Trophoblast cell (in vitro differentiated cells and primary cell): ENCODE results near the gene ASIC5.

Experiments
- DNase-seq, 2 donors: peaks; one replicate each; pipeline ENCODE4 v3.0.0-alpha.2; 2016
- H2AFZ ChIP-seq: 2 replicates; pipeline ENCODE4 v1.6.1; 2013; ENCODE audit warnings: low read length, moderate library complexity, mild to moderate bottlenecking; ENCODE audit not compliant: insufficient read depth, poor library complexity
- H2AK5ac ChIP-seq: 2 replicates; pipeline ENCODE4 v1.6.1; 2013; ENCODE audit warnings: mild to moderate bottlenecking, low read length
- H2BK120ac ChIP-seq: 2 replicates; pipeline ENCODE4 v1.6.1; 2013; ENCODE audit warnings: low read length, mild to moderate bottlenecking, moderate library complexity; ENCODE audit not compliant: insufficient read depth, poor library complexity
- H2BK12ac ChIP-seq: 2 replicates; pipeline ENCODE4 v1.6.1; 2013; ENCODE audit warnings: mild to moderate bottlenecking, low read length, moderate library complexity
- H2BK5ac ChIP-seq: 2 replicates; pipeline ENCODE4 v1.6.1; 2013; ENCODE audit warnings: low read length, low read depth, moderate library complexity, mild to moderate bottlenecking; ENCODE audit not compliant: poor library complexity
- H3K14ac ChIP-seq: 2 replicates; pipeline ENCODE4 v1.6.1; 2013; ENCODE audit warnings: mild to moderate bottlenecking, low read length
- H3K18ac ChIP-seq: 2 replicates; pipeline ENCODE4 v1.6.1; 2013; ENCODE audit warnings: mild to moderate bottlenecking, low read length
- H3K23ac ChIP-seq: 2 replicates; pipeline ENCODE4 v1.6.1; 2013; ENCODE audit warnings: low read length
- H3K27ac ChIP-seq: 2 replicates; pipeline ENCODE4 v1.5.1; 2013; ENCODE audit warnings: low read depth, mild to moderate bottlenecking, inconsistent platforms, low read length, moderate library complexity
- H3K27me3 ChIP-seq: 2 replicates; pipeline ENCODE4 v1.6.1; 2013; ENCODE audit warnings: inconsistent platforms, mild to moderate bottlenecking, low read length, moderate library complexity; ENCODE audit not compliant: insufficient read depth
- H3K36me3 ChIP-seq, 2 experiments: 1 replicate in 1 of 2; 2 replicates in 1 of 2; pipeline ENCODE4 v1.6.1; 2013; ENCODE audit warnings: low read length in 2 of 2, mild to moderate bottlenecking in 2 of 2, moderate library complexity in 1 of 2; ENCODE audit not compliant: insufficient read depth in 2 of 2, control insufficient read depth in 1 of 2
- H3K4ac ChIP-seq: 2 replicates; pipeline ENCODE4 v1.6.1; 2013; ENCODE audit warnings: low read depth, mild to moderate bottlenecking, low read length, moderate library complexity
- H3K4me1 ChIP-seq, 2 experiments: 1 replicate in 1 of 2; 2 replicates in 1 of 2; pipeline ENCODE4 v1.6.1; 2013; ENCODE audit warnings: low read length in 2 of 2, mild to moderate bottlenecking in 2 of 2, moderate library complexity in 1 of 2; ENCODE audit not compliant: insufficient read depth in 2 of 2, control insufficient read depth in 1 of 2
- H3K4me2 ChIP-seq: 2 replicates; pipeline ENCODE4 v1.6.1; 2013; ENCODE audit warnings: inconsistent platforms, mild to moderate bottlenecking, low read length, moderate library complexity
- H3K4me3 ChIP-seq: 2 replicates; pipeline ENCODE4 v1.5.1; 2013; ENCODE audit warnings: mild to moderate bottlenecking, low read depth, low read length, inconsistent platforms
- H3K79me1 ChIP-seq: one replicate; pipeline ENCODE4 v1.6.1; 2013; ENCODE audit warnings: low read length
- H3K79me2 ChIP-seq: 2 replicates; pipeline ENCODE4 v1.6.1; 2013; ENCODE audit warnings: low read length, mild to moderate bottlenecking; ENCODE audit not compliant: control insufficient read depth, insufficient read depth, poor library complexity
- H3K9ac ChIP-seq: 2 replicates; pipeline ENCODE4 v1.6.1; 2013; ENCODE audit warnings: mild to moderate bottlenecking, low read length
- H3K9me3 ChIP-seq: 2 replicates; pipeline ENCODE4 v1.6.1; 2013; ENCODE audit warnings: low read depth, mild to moderate bottlenecking, control low read depth, inconsistent platforms, low read length; ENCODE audit not compliant: insufficient read depth
- H4K12ac ChIP-seq: 2 replicates; pipeline ENCODE4 v1.6.1; 2013; ENCODE audit warnings: low read depth, mild to moderate bottlenecking, low read length, moderate library complexity
- H4K8ac ChIP-seq: 2 replicates; pipeline ENCODE4 v1.6.1; 2013; ENCODE audit warnings: low read depth, mild to moderate bottlenecking, low read length, moderate library complexity
- H4K91ac ChIP-seq: one replicate; pipeline ENCODE4 v1.6.1; 2013; ENCODE audit warnings: low read depth, mild to moderate bottlenecking, low read length, moderate library complexity
- WGBS: extraction: QIAGEN DNeasy Blood & Tissue Kit; methylation state at CpG from one replicate; pipeline ENCODE4 v1.1.7; 2013; ENCODE audit warnings: missing lambda C conversion rate; ENCODE audit not compliant: insufficient read length, insufficient coverage; ENCODE audit errors: extremely low coverage; 5-methylcytosine and 5-hydroxymethylcytosine counted together

ASIC5 gene

DNA sequence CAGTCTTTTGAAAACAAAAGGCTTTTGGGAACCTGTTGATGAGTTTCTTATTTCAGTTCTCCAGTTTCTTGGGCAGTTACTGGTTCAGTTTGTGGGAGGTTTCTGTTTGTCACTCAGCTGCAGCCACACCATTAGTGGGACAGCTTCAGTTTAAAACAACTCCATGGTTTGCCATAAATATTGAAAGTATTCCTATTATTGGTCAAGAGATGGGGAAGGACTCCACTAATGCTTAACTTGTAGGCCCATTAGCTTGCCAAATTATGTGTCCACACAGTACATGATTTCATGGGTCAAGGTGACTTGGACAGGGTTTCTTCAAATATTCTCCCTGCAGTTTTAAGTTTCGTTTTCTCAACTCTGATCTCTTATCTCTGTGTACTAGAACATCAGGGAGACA, 15.5 kb upstream of the ASIC5 start:
- Histone ChIP-seq H3K4me3 (no peak overlapping the region), H4K12ac (no peak overlapping the region)
- no CpG with 5 or more reads among the region's 1 CpG for WGBS

DNA sequence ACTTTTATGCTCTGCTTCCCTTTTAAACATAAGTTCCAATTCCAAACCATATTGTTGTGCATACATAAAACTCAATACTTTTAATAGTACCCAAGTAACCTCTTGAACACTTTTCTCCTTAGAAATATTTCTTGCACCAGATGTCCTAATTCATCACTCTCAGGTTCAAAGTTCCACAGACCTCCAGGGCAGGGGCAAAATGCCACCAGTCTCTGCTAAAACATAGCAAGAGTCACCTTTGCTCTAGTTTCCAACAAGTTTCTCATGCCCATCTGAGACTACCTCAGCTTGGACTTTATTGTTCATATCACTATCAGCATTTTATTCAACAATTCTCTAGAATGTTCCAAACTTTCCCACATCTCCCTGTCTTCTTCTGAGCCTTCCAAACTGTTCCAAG, 13.7 kb upstream of the ASIC5 start:
- Histone ChIP-seq H3K27ac (no peak overlapping the region), H3K79me2 (no peaks in the 10 kb centered on the region), H3K27me3 (no peaks in the 10 kb centered on the region), H3K4ac (no peak overlapping the region), H3K23ac (no peak overlapping the region), H2BK120ac (no peak overlapping the region), H2AFZ (no peak overlapping the region), H2AK5ac (no peak overlapping the region), H3K4me2 (no peak overlapping the region), H3K9me3 (peaks cover 2% of the 10 kb centered on the region), H3K4me3 (no peak overlapping the region), H4K12ac (no peak overlapping the region), H3K9ac (no peak overlapping the region), H3K36me3 (no peaks in the 10 kb centered on the region), H3K18ac (no peak overlapping the region), H4K8ac (no peak overlapping the region), H2BK12ac (no peak overlapping the region), H4K91ac (no peak overlapping the region), H3K79me1 (no peaks in the 10 kb centered on the region), H3K14ac (no peak overlapping the region), H3K4me1 (no peaks in the 10 kb centered on the region), H2BK5ac (no peak overlapping the region)
- no peak for DNase-seq

More for the DNA sequence above, 15.5 kb upstream of the ASIC5 start:
- Histone ChIP-seq H2BK5ac (no peak overlapping the region), H2BK120ac (no peak overlapping the region), H4K91ac (no peak overlapping the region), H3K4me1 (no peaks in the 10 kb centered on the region), H3K14ac (no peak overlapping the region), H3K79me1 (no peaks in the 10 kb centered on the region), H3K4ac (no peak overlapping the region), H3K23ac (no peak overlapping the region), H3K9me3 (peaks cover 2% of the 10 kb centered on the region), H3K18ac (no peak overlapping the region), H2AK5ac (no peak overlapping the region), H3K79me2 (no peaks in the 10 kb centered on the region), H3K36me3 (no peaks in the 10 kb centered on the region), H2AFZ (no peak overlapping the region), H2BK12ac (no peak overlapping the region), H3K9ac (no peak overlapping the region), H3K4me2 (no peak overlapping the region), H4K8ac (no peak overlapping the region), H3K27ac (no peak overlapping the region), H3K27me3 (no peaks in the 10 kb centered on the region)
- DNase-seq = no peak

DNA sequence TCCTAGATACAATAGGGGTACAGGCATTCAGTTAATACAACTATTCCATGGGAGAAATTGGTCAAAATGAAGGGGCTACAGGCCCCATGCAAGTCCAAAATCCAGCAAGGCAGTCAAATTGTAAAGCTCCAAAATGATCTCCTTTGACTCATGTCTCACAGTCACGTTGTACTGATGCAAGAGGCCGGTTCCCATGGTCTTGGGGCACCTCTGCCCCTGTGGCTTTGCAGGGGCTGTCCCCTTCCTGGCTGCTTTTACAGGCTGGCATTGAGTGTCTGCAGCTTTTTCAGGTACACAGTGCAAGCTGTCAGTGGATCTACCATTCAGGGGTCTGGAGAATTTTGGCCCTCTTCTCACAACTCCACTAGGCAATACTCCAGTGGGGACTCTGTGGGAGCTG, 12.5 kb upstream of the ASIC5 start:
- Histone ChIP-seq H3K4me1 (no peaks in the 10 kb centered on the region), H3K4me2 (no peak overlapping the region), H4K91ac (no peak overlapping the region), H3K23ac (no peak overlapping the region), H2BK120ac (no peak overlapping the region), H3K18ac (no peak overlapping the region), H3K4ac (no peak overlapping the region), H3K27ac (no peak overlapping the region), H4K12ac (no peak overlapping the region), H2BK5ac (no peak overlapping the region), H2AK5ac (no peak overlapping the region), H2BK12ac (no peak overlapping the region), H4K8ac (no peak overlapping the region), H3K27me3 (no peaks in the 10 kb centered on the region), H3K36me3 (no peaks in the 10 kb centered on the region), H2AFZ (no peak overlapping the region), H3K14ac (no peak overlapping the region), H3K4me3 (no peak overlapping the region), H3K79me1 (no peaks in the 10 kb centered on the region), H3K9me3 (peaks cover 2% of the 10 kb centered on the region), H3K79me2 (no peaks in the 10 kb centered on the region), H3K9ac (no peak overlapping the region)
- DNase-seq = no peak
- no CpG with 5 or more reads among the region's 2 CpGs for WGBS

DNA sequence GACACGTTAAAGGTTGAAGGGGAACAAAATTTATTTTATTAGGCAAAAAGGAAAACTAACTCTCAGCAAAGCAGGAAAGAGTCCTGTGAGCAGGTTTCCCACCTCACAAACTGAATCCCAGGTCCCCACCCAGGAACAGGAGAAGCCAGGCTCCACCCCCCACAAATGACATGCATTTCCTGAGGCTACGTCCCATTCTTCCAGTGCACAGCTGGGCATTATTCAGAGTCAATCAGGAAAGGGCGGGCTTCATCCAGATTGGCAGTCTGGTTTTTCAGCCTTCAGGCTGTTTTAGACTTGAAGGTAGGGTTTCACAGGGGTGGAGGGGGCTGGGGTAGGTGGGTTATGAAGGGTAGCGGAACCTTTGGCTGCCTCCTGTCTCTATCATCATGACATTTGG, 11.9 kb upstream of the ASIC5 start:
- no peak overlapping the region for H3K4me3 ChIP-seq
- no peak overlapping the region for H3K9ac ChIP-seq
- H3K4ac ChIP-seq = no peak overlapping the region
- H2AK5ac ChIP-seq = no peak overlapping the region
- no peaks in the 10 kb centered on the region for H3K4me1 ChIP-seq
- no peaks in the 10 kb centered on the region for H3K36me3 ChIP-seq
- no peak overlapping the region for H2BK120ac ChIP-seq
- no peaks in the 10 kb centered on the region for H3K79me2 ChIP-seq
- no peaks in the 10 kb centered on the region for H3K79me1 ChIP-seq
- no peak overlapping the region for H4K91ac ChIP-seq
- H3K23ac ChIP-seq = no peak overlapping the region
- WGBS = no CpG with 5 or more reads among the region's 4 CpGs
- DNase-seq = no peak
- H3K14ac ChIP-seq = no peak overlapping the region
- H4K12ac ChIP-seq = no peak overlapping the region
- no peak overlapping the region for H3K18ac ChIP-seq
- H4K8ac ChIP-seq = no peak overlapping the region
- H3K27me3 ChIP-seq = no peaks in the 10 kb centered on the region
- no peak overlapping the region for H3K4me2 ChIP-seq
- no peak overlapping the region for H2AFZ ChIP-seq
- no peak overlapping the region for H3K27ac ChIP-seq
- no peak overlapping the region for H2BK12ac ChIP-seq
- peaks cover 2% of the 10 kb centered on the region for H3K9me3 ChIP-seq
- H2BK5ac ChIP-seq = no peak overlapping the region
